CD14-positive monocyte (primary cell): ENCODE results near the gene TAS1R3. TPM values are rescaled to one million over a fixed set of nuclear protein-coding genes. Genes with fewer than 3 reads are reported as not detected.
A peak's percentile ranks its signal among the peaks of the same experiment; 100 is the strongest.

Experiments used
- DNase-seq, 3 donors: peaks; one replicate each; pipeline ENCODE4 v3.0.0-alpha.2; 2011 to 2022
- H2AFZ ChIP-seq: 2 replicates; pipeline ENCODE4 v1.6.0; 2012; ENCODE audit warnings: mild to moderate bottlenecking, low read depth, low read length, inconsistent platforms; ENCODE audit not compliant: insufficient read depth, poor library complexity, severe bottlenecking
- H3K27ac ChIP-seq, 2 donors: 1 replicate in 1 of 2; 2 replicates in 1 of 2; pipeline ENCODE4 v1.5.1; 2012 to 2013; ENCODE audit warnings: low read length in 2 of 2, control low read depth in 1 of 2, inconsistent platforms in 1 of 2, low read depth in 1 of 2, mild to moderate bottlenecking in 1 of 2
- H3K27me3 ChIP-seq, 2 donors: one replicate each; pipeline versions ENCODE4 v1.6.0 to v1.6.1; 2011 to 2013; ENCODE audit warnings: low read length in 2 of 2; ENCODE audit not compliant: control insufficient read depth in 2 of 2, insufficient read depth in 2 of 2
- H3K36me3 ChIP-seq, 2 donors: replicated peaks in 1 of 2; 1 replicate in 1 of 2; 2 replicates in 1 of 2; pipeline versions ENCODE4 v1.5.1 to v1.6.1; 2012 to 2013; ENCODE audit warnings: low read length in 2 of 2, control low read depth in 1 of 2, inconsistent platforms in 1 of 2, mild to moderate bottlenecking in 1 of 2; ENCODE audit not compliant: insufficient read depth in 2 of 2, control insufficient read depth in 1 of 2
- H3K4me1 ChIP-seq, 2 donors: 1 replicate in 1 of 2; 2 replicates in 1 of 2; pipeline versions ENCODE4 v1.5.1 to v1.6.1; 2012 to 2013; ENCODE audit warnings: low read length in 2 of 2, control low read depth in 1 of 2, inconsistent platforms in 1 of 2, mild to moderate bottlenecking in 1 of 2, moderate library complexity in 1 of 2; ENCODE audit not compliant: insufficient read depth in 2 of 2, control insufficient read depth in 1 of 2
- H3K4me2 ChIP-seq: replicated peaks from 2 replicates; pipeline ENCODE3; 2012; ENCODE audit warnings: low read length, moderate library complexity, mild to moderate bottlenecking; ENCODE audit not compliant: poor library complexity, severe bottlenecking; ENCODE audit errors: extremely low read depth
- H3K4me3 ChIP-seq, 3 experiments: fragments of 200-600 bp in 1 of 3; sonication (generic) in 1 of 3; replicated peaks in 1 of 3; 1 replicate in 2 of 3; 2 replicates in 1 of 3; pipeline ENCODE4 v1.5.1; 2011 to 2013; ENCODE audit warnings: low read length in 3 of 3, mild to moderate bottlenecking in 3 of 3, control low read depth in 2 of 3, low read depth in 2 of 3, inconsistent platforms in 1 of 3, moderate library complexity in 1 of 3
- H3K79me2 ChIP-seq: 2 replicates; pipeline ENCODE4 v1.6.0; 2012; ENCODE audit warnings: mild to moderate bottlenecking, control low read depth, inconsistent platforms, low read length, moderate library complexity; ENCODE audit not compliant: insufficient read depth
- H3K9ac ChIP-seq: 2 replicates; pipeline ENCODE4 v1.6.0; 2017; ENCODE audit warnings: low read length, mild to moderate bottlenecking; ENCODE audit not compliant: insufficient read depth, poor library complexity, severe bottlenecking
- H3K9me3 ChIP-seq, 2 donors: replicated peaks in 1 of 2; 1 replicate in 1 of 2; 2 replicates in 1 of 2; pipeline versions ENCODE4 v1.5.1 to v1.6.1; 2012 to 2013; ENCODE audit warnings: low read length in 2 of 2, control low read depth in 1 of 2; ENCODE audit not compliant: control insufficient read depth in 1 of 2, insufficient read depth in 1 of 2
- H4K20me1 ChIP-seq: 2 replicates; pipeline ENCODE4 v1.6.0; 2012; ENCODE audit warnings: mild to moderate bottlenecking, low read length, control low read depth, moderate library complexity; ENCODE audit not compliant: insufficient read depth
- H3K27ac Mint-ChIP-seq, 7 donors: one replicate each; pipeline ENCODE4 v1.8.0; 2020; ENCODE audit warnings: mild to moderate bottlenecking in 7 of 7, mixed read lengths in 7 of 7, moderate library complexity in 6 of 7, inconsistent platforms in 2 of 7
- H3K27me3 Mint-ChIP-seq, 3 donors: one replicate each; pipeline ENCODE4 v1.8.0; 2021 to 2022; ENCODE audit warnings: low read depth in 3 of 3, mild to moderate bottlenecking in 3 of 3, mixed read lengths in 3 of 3, moderate library complexity in 3 of 3, inconsistent platforms in 1 of 3
- H3K36me3 Mint-ChIP-seq, 2 donors: one replicate each; pipeline ENCODE4 v1.8.0; 2020; ENCODE audit warnings: mixed read lengths in 2 of 2, inconsistent platforms in 1 of 2, mild to moderate bottlenecking in 1 of 2
- H3K4me1 Mint-ChIP-seq: one replicate; pipeline ENCODE4 v1.8.0; 2020; ENCODE audit warnings: mild to moderate bottlenecking, mixed read lengths
- H3K4me3 Mint-ChIP-seq, 2 donors: one replicate each; pipeline ENCODE4 v1.8.0; 2020; ENCODE audit warnings: mild to moderate bottlenecking in 2 of 2, mixed read lengths in 2 of 2, moderate library complexity in 1 of 2
- H3K9me3 Mint-ChIP-seq, 7 donors: one replicate each; pipeline ENCODE4 v1.8.0; 2020 to 2022; ENCODE audit warnings: mixed read lengths in 7 of 7, mild to moderate bottlenecking in 6 of 7, moderate library complexity in 6 of 7, inconsistent platforms in 2 of 7
- WGBS: methylation state at CpG from one replicate; pipeline ENCODE4 v1.1.5; 2013; ENCODE audit warnings: missing lambda C conversion rate; ENCODE audit not compliant: insufficient coverage; 5-methylcytosine and 5-hydroxymethylcytosine counted together
- intact Hi-C, 2 donors: fragments of 100-400 bp; cut with micrococcal nuclease; formaldehyde crosslinking; loops; one replicate each; pipeline versions ENCODE4 v1.15.0 to v1.15.1; 2023
- polyA plus RNA-seq, 3 donors: library from polyadenylated mRNA; depleted of rRNA in 1 of 3; unstranded in 2 of 3; stranded (reverse) in 1 of 3; fragments of 300-500 nt in 2 of 3; fragments of >200 nt in 1 of 3; fragmentation: Illumina TruSeq in 2 of 3; gene quantifications; 1 replicate in 2 of 3; 2 replicates in 1 of 3; pipeline ENCODE4 v1.2.3, GENCODE V29; 2012 to 2021
- TF ChIP-seq, protein P1 (sequence below): fragments of 200-600 bp; IDR thresholded peaks from one replicate; pipeline ENCODE4 v1.8.0; 2022; ENCODE audit warnings: antibody characterized with exemption, mild to moderate bottlenecking

The TAS1R3 gene
- polyA plus RNA-seq, 3 donors: 0.45 TPM; not detected in 2

- Histone ChIP-seq H3K9ac (no peak overlapping the region), H3K4me2 (no peak overlapping the region), H3K79me2 (no peaks in the 10 kb centered on the region), H3K27me3 (peaks cover 0 to 58% of the 10 kb centered on the region in 2 donors), H3K4me1 (no peaks in the 10 kb centered on the region), H4K20me1 (no peaks in the 10 kb centered on the region), H3K4me3 (no peak overlapping the region), H3K27ac (no peak overlapping the region), H3K9me3 (no peaks in the 10 kb centered on the region), H3K36me3 (no peaks in the 10 kb centered on the region), H2AFZ (no peak overlapping the region)
- peaks cover 5% of the 10 kb centered on the region for H3K4me1 Mint-ChIP-seq
- H3K27me3 Mint-ChIP-seq: peaks cover 55 to 90% (median 65%) of the 10 kb centered on the region in 3 donors
- intact Hi-C loops: no loop called here
- peak overlapping the region in 1 of 2 donors; percentile 62 for H3K4me3 Mint-ChIP-seq
- H3K36me3 Mint-ChIP-seq: no peaks in the 10 kb centered on the region
- no peak overlapping the region for H3K27ac Mint-ChIP-seq
- 79% methylated on average over 20 of the region's 28 CpGs for WGBS
- peaks cover 0 to 5% (median 2%) of the 10 kb centered on the region in 7 donors for H3K9me3 Mint-ChIP-seq
- TF ChIP-seq, protein P1, sequence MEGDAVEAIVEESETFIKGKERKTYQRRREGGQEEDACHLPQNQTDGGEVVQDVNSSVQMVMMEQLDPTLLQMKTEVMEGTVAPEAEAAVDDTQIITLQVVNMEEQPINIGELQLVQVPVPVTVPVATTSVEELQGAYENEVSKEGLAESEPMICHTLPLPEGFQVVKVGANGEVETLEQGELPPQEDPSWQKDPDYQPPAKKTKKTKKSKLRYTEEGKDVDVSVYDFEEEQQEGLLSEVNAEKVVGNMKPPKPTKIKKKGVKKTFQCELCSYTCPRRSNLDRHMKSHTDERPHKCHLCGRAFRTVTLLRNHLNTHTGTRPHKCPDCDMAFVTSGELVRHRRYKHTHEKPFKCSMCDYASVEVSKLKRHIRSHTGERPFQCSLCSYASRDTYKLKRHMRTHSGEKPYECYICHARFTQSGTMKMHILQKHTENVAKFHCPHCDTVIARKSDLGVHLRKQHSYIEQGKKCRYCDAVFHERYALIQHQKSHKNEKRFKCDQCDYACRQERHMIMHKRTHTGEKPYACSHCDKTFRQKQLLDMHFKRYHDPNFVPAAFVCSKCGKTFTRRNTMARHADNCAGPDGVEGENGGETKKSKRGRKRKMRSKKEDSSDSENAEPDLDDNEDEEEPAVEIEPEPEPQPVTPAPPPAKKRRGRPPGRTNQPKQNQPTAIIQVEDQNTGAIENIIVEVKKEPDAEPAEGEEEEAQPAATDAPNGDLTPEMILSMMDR: no peak
- no peak for DNase-seq
Observed at GRCh38 chr1:1359664-1360468, 28.8 kb downstream of the TAS1R3 start.

GRCh38 chr1:1360506-1361169 lies 29.6 kb downstream of the TAS1R3 start:
- peaks cover 0 to 5% (median 2%) of the 10 kb centered on the region in 7 donors for H3K9me3 Mint-ChIP-seq
- TF ChIP-seq, protein P1: no peak
- H3K4me1 Mint-ChIP-seq: peaks cover 5% of the 10 kb centered on the region
- no peaks in the 10 kb centered on the region for H3K36me3 Mint-ChIP-seq
- no peaks in the 10 kb centered on the region for H3K4me1 ChIP-seq
- H3K4me2 ChIP-seq: no peak overlapping the region
- intact Hi-C loops: no loop called here
- no peak overlapping the region for H3K4me3 ChIP-seq
- peaks cover 0 to 58% of the 10 kb centered on the region in 2 donors for H3K27me3 ChIP-seq
- H3K79me2 ChIP-seq: no peaks in the 10 kb centered on the region
- WGBS: 81% methylated on average over 19 of the region's 20 CpGs
- DNase-seq: no peak
- H3K9me3 ChIP-seq: no peaks in the 10 kb centered on the region
- no peaks in the 10 kb centered on the region for H3K36me3 ChIP-seq
- H3K27me3 Mint-ChIP-seq: peaks cover 55 to 84% (median 65%) of the 10 kb centered on the region in 3 donors
- no peak overlapping the region for H3K9ac ChIP-seq
- peak overlapping the region in 1 of 2 donors; percentile 54 for H3K4me3 Mint-ChIP-seq
- no peak overlapping the region for H3K27ac Mint-ChIP-seq
- H4K20me1 ChIP-seq: no peaks in the 10 kb centered on the region
- H2AFZ ChIP-seq: no peak overlapping the region
- no peak overlapping the region for H3K27ac ChIP-seq
